Gastroesophageal sphincter (tissue), 4 donors: ENCODE results near the gene ACADVL. TPM values are rescaled to one million over a fixed set of nuclear protein-coding genes. Genes with fewer than 3 reads are reported as not detected.

Experiments
- ATAC-seq: fragments of 150-250 bp; one replicate; pipeline ENCODE4 v1.9.1; 2016; ENCODE audit warnings: mild to moderate bottlenecking, moderate library complexity
- H3K27ac ChIP-seq, 4 donors: fragments of 200-600 bp; sonication (generic) in 3 of 4; 1 replicate in 3 of 4; 2 replicates in 1 of 4; pipeline ENCODE4 v1.5.1; 2016 to 2019
- H3K27me3 ChIP-seq: fragments of 200-600 bp; sonication (generic); one replicate; pipeline ENCODE4 v1.5.1; 2019
- H3K36me3 ChIP-seq, 2 donors: fragments of 200-600 bp; sonication (generic); one replicate each; pipeline ENCODE4 v1.5.1; 2019; ENCODE audit warnings: control low read depth in 1 of 2
- H3K4me1 ChIP-seq, 3 donors: fragments of 200-600 bp; sonication (generic); 1 replicate in 2 of 3; 2 replicates in 1 of 3; pipeline ENCODE4 v1.5.1; 2016 to 2019; ENCODE audit warnings: control low read depth in 2 of 3
- H3K4me3 ChIP-seq, 2 donors: fragments of 200-600 bp; sonication (generic); one replicate each; pipeline ENCODE4 v1.5.1; 2019; ENCODE audit warnings: mild to moderate bottlenecking in 1 of 2, moderate library complexity in 1 of 2
- H3K9me3 ChIP-seq, 3 donors: fragments of 200-600 bp; sonication (generic); one replicate each; pipeline ENCODE4 v1.5.1; 2017 to 2019; ENCODE audit warnings: control low read depth in 2 of 3
- CTCF ChIP-seq, 4 experiments: fragments of 200-600 bp in 2 of 4; fragments of 450-650 bp in 2 of 4; sonication (generic) in 1 of 4; IDR thresholded peaks; one replicate each; pipeline ENCODE4 v1.5.1; 2017 to 2019; ENCODE audit warnings: antibody characterized with exemption in 4 of 4, mild to moderate bottlenecking in 2 of 4, moderate library complexity in 2 of 4
- EP300 ChIP-seq: sonication (generic); formaldehyde crosslinking; IDR thresholded peaks from one replicate; pipeline ENCODE4 v1.6.1; 2017; ENCODE audit warnings: antibody characterized with exemption, mild to moderate bottlenecking
- POLR2A ChIP-seq, 2 donors: fragments of 450-650 bp; IDR thresholded peaks; one replicate each; pipeline ENCODE4 v1.6.1; 2017; ENCODE audit warnings: antibody characterized with exemption in 2 of 2, mild to moderate bottlenecking in 2 of 2, moderate library complexity in 1 of 2
- POLR2AphosphoS5 ChIP-seq: sonication (generic); formaldehyde crosslinking; IDR thresholded peaks from one replicate; pipeline ENCODE4 v1.6.1; 2017; ENCODE audit warnings: antibody characterized with exemption
- WGBS, 2 donors: methylation state at CpG; one replicate each; pipeline ENCODE4 v1.1.5; 2018; ENCODE audit warnings: low coverage in 1 of 2; 5-methylcytosine and 5-hydroxymethylcytosine counted together
- total RNA-seq, 4 donors: library from RNA; depleted of rRNA; stranded (reverse); fragments of >200 nt; gene quantifications; one replicate each; pipeline ENCODE4 v1.1.0, GENCODE V29; 2016

ACADVL gene
- total RNA-seq, 4 donors from 2014 or later = 331 to 508 (median 475) TPM

- TF ChIP-seq POLR2A (IDR thresholded peaks at IDR 0.05) (no peak), CTCF (IDR thresholded peaks at IDR 0.05) (no peak), EP300 (no peak), POLR2AphosphoS5 (no peak)
- no peaks in the 10 kb centered on the region for H3K27me3 ChIP-seq
- H3K4me1 ChIP-seq = no peaks in the 10 kb centered on the region
- no peak overlapping the region for H3K27ac ChIP-seq
- no peaks in the 10 kb centered on the region for H3K36me3 ChIP-seq
- ATAC-seq = no peak
- no peak overlapping the region for H3K4me3 ChIP-seq
- WGBS, 2 donors = 91% methylated on average over 6 of the region's 6 CpGs; no CpG with 5 or more reads in 1 of the 2 donors
- H3K9me3 ChIP-seq = no peaks in the 10 kb centered on the region
These were observed 35.1 kb upstream of the ACADVL start for GRCh38 chr17:7184647-7185046.

- H3K27me3 ChIP-seq = no peaks in the 10 kb centered on the region
- peaks cover 0 to 13% of the 10 kb centered on the region in 2 donors for H3K36me3 ChIP-seq
- H3K9me3 ChIP-seq = no peaks in the 10 kb centered on the region
- no peak for ATAC-seq
- no peak overlapping the region for H3K4me3 ChIP-seq
- no peaks in the 10 kb centered on the region for H3K4me1 ChIP-seq
- TF ChIP-seq EP300 = no peak
- no peak for TF ChIP-seq POLR2A (IDR thresholded peaks at IDR 0.05)
- no peak for TF ChIP-seq POLR2AphosphoS5
- WGBS, 2 donors = 49 to 52% methylated on average over 6 to 7 of the region's 7 CpGs
- H3K27ac ChIP-seq = no peak overlapping the region
These were observed 33.5 kb upstream of the ACADVL start for GRCh38 chr17:7186241-7186640.

- WGBS, 2 donors = 60 to 86% methylated on average over 1 to 9 of the region's 14 CpGs
- ATAC-seq = no peak
- Histone ChIP-seq H3K36me3 (peaks cover 0 to 55% of the 10 kb centered on the region in 2 donors), H3K9me3 (no peaks in the 10 kb centered on the region), H3K27ac (no peak overlapping the region), H3K27me3 (no peaks in the 10 kb centered on the region), H3K4me1 (no peaks in the 10 kb centered on the region), H3K4me3 (no peak overlapping the region)
- TF ChIP-seq EP300 = no peak
- no peak for TF ChIP-seq POLR2A (IDR thresholded peaks at IDR 0.05)
- no peak for TF ChIP-seq POLR2AphosphoS5
- TF ChIP-seq CTCF (IDR thresholded peaks at IDR 0.05) = no peak
These were observed 29.3 kb upstream of the ACADVL start for GRCh38 chr17:7190276-7190917.

- TF ChIP-seq CTCF (IDR thresholded peaks at IDR 0.05) = no peak
- TF ChIP-seq EP300 = no peak
- no peak for TF ChIP-seq POLR2A (IDR thresholded peaks at IDR 0.05)
- TF ChIP-seq POLR2AphosphoS5 = no peak
- no peak for ATAC-seq
- WGBS, 2 donors = 60% methylated on average over 2 of the region's 12 CpGs; no CpG with 5 or more reads in 1 of the 2 donors
- Histone ChIP-seq H3K27me3 (no peaks in the 10 kb centered on the region), H3K36me3 (peaks cover 0 to 62% of the 10 kb centered on the region in 2 donors), H3K9me3 (no peaks in the 10 kb centered on the region), H3K4me3 (no peak overlapping the region), H3K4me1 (no peaks in the 10 kb centered on the region), H3K27ac (no peak overlapping the region)
These were observed 28.7 kb upstream of the ACADVL start for GRCh38 chr17:7191069-7191468.

GRCh38 chr17:7191571-7192270 is 28.0 kb upstream of the ACADVL start:
- Histone ChIP-seq H3K36me3 (peaks cover 0 to 68% of the 10 kb centered on the region in 2 donors), H3K27ac (peak overlapping the region in 1 of 4 donors; percentile 29), H3K4me1 (no peaks in the 10 kb centered on the region), H3K27me3 (no peaks in the 10 kb centered on the region), H3K9me3 (no peaks in the 10 kb centered on the region), H3K4me3 (no peak overlapping the region)
- no peak for TF ChIP-seq POLR2A (IDR thresholded peaks at IDR 0.05)
- no peak for TF ChIP-seq POLR2AphosphoS5
- TF ChIP-seq CTCF (IDR thresholded peaks at IDR 0.05) = no peak
- no peak for TF ChIP-seq EP300
- WGBS, 2 donors = 58 to 65% methylated on average over 9 to 16 of the region's 26 CpGs
- ATAC-seq = peak; percentile 59
